ENCODE results near the gene CADM1. TPM values are rescaled to one million over a fixed set of nuclear protein-coding genes. Genes with fewer than 3 reads are reported as not detected.

Gene CADM1
- total RNA-seq: 2.1 and 4.1 TPM in 2 replicates

DNA sequence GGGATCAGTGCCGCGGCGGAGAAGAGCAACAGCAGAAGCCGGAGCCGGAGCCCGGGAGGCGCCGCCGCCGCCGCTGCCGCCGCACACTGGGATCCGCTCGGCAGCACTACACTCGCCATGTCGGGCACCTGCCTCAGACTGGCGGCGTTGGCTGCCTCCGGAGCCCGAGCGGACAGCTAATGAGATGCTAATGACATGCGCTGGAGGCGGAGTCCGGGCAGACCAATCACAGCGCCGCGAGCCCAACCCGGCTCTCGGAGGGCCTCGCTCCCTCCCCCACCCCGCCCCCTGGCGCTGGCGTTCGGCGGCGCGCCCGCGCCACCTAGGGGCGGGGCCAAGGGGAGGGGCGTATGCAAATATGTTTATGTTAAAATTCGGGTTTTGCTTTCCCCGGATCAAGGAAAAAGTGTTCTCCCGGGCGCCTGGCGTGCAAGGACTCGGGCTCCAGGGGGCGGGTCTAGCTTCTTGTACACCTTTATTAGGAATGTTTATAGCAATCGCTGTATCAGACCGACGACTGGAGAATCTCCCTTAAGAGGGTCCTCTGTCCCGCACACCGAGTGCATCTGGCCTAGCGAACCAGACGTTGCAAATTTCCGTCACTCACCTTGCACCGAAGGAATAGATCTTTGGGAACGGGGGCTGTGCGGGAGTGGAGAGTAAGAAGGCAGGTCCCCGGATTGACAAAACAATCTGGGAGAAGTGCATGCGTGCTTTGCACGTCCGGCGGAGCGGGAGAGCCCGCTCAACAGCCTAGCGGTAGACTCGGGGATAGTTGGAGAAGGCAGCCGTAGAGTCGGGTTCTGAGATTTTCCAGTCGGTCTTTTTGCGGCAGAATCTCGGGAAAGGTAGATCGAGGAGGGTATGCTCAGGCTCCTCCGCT lies at the start of gene CADM1:
Gene CADM1 (minus strand): TSS at position 140 of the 883 bp plus-strand sequence.

Measured in tracheal epithelial cell (primary cell).